Inflammatory macrophage treated with lipopolysaccharide for 1 hour (primary cell): ENCODE measurements around the gene PTH2.
A peak's percentile ranks its signal among the peaks of the same experiment; 100 is the strongest.
"Not testable (repeated sequence)": the region's sequence is repeated elsewhere in the genome, so short reads cannot be mapped to it uniquely, and the experiment has no call there.

ENCODE experiments used
- DNase-seq, 2 donors: peaks; one replicate each; pipeline ENCODE4 v3.0.0-alpha.2; 2020 to 2022

PTH2 gene

GRCh38 chr19:49423071-49423984 lies at the start of gene PTH2:
Gene PTH2, minus strand, starts transcription at chr19:49423441. Its CDS starts 102 bp downstream, at chr19:49423339.
- DNase-seq, result no peak

GRCh38 chr19:49472936-49473335 lies 49.7 kb upstream of the PTH2 start:
- DNase-seq, result no peak

GRCh38 chr19:49470615-49470978 lies 47.4 kb upstream of the PTH2 start:
- DNase-seq, result no peak

GRCh38 chr19:49469828-49470614 lies 46.8 kb upstream of the PTH2 start:
- peak; percentile 73 to 91 for DNase-seq

- peak in 1 of 2 donors; percentile 44 for DNase-seq
Measured at GRCh38 chr19:49468746-49469447, 45.7 kb upstream of the PTH2 start.

GRCh38 chr19:49468199-49468598 lies 45.0 kb upstream of the PTH2 start:
- DNase-seq, result no peak

- DNase-seq, result no peak
Measured at GRCh38 chr19:49465371-49465770, 42.1 kb upstream of the PTH2 start.

GRCh38 chr19:49463960-49464740 lies 40.9 kb upstream of the PTH2 start:
- DNase-seq, result no peak

GRCh38 chr19:49462492-49462891 lies 39.3 kb upstream of the PTH2 start:
- DNase-seq, result no peak

GRCh38 chr19:49461656-49462055 lies 38.4 kb upstream of the PTH2 start:
- DNase-seq, result no peak

- DNase-seq, result not testable (repeated sequence)
Measured at GRCh38 chr19:49461130-49461529, 37.9 kb upstream of the PTH2 start.

- DNase-seq, result no peak
Measured at GRCh38 chr19:49459388-49459787, 36.1 kb upstream of the PTH2 start.

GRCh38 chr19:49458567-49458903 lies 35.3 kb upstream of the PTH2 start:
- DNase-seq, result no peak

GRCh38 chr19:49456326-49456725 lies 33.1 kb upstream of the PTH2 start:
- peak in 1 of 2 donors; percentile 61 for DNase-seq

GRCh38 chr19:49455773-49456172 lies 32.5 kb upstream of the PTH2 start:
- no peak for DNase-seq

GRCh38 chr19:49453757-49454240 lies 30.6 kb upstream of the PTH2 start:
- no peak for DNase-seq

- DNase-seq, result peak; percentile 98 to 99
Measured at GRCh38 chr19:49453013-49453756, 29.9 kb upstream of the PTH2 start, which contains the start of gene ALDH16A1. Gene ALDH16A1, plus strand, starts transcription at chr19:49453225. Its CDS starts 107 bp downstream, at chr19:49453332.

- DNase-seq, result peak; percentile 99
Measured at GRCh38 chr19:49451430-49452181, 28.4 kb upstream of the PTH2 start, which contains the start of gene PIH1D1. Gene PIH1D1, minus strand, starts transcription at chr19:49451814. Its CDS starts 240 bp downstream, at chr19:49451574.

GRCh38 chr19:49450405-49450804 lies 27.2 kb upstream of the PTH2 start:
- DNase-seq, result no peak

GRCh38 chr19:49448432-49448786 lies 25.2 kb upstream of the PTH2 start:
- DNase-seq, result no peak
